Ureter (tissue), 1 donor: ENCODE data around the gene RPL5. TPM values are rescaled to one million over a fixed set of nuclear protein-coding genes. Genes with fewer than 3 reads are reported as not detected.

Source experiments
- total RNA-seq: library from RNA; stranded (reverse); gene quantifications from one replicate; pipeline ENCODE4 v1.2.4, GENCODE V29; 2023
- donor health status: DM: yes; HTN: yes; CAD: no.

Gene RPL5
- total RNA-seq, 1 donor from 2014 or later = 964 TPM

Other genes with a start within 250 kb of the RPL5 start
- gene EVI5, start 46.9 kb upstream of the RPL5 start, total RNA-seq = 37.7 TPM
- gene DIPK1A, start 129.4 kb downstream of the RPL5 start, total RNA-seq = 8.9 TPM
- 33.2 TPM for gene MTF2, start 247.2 kb downstream of the RPL5 start, total RNA-seq